HG03571 (cell line): ENCODE results near the gene SEMA3E.
"Not testable (repeated sequence)": the region's sequence is repeated elsewhere in the genome, so short reads cannot be mapped to it uniquely, and the experiment has no call there.

Experiments
- ATAC-seq: cut with Tn5 transposase; IDR thresholded peaks from one replicate; pipeline ENCODE4 v1.9.1; 2021; ENCODE audit not compliant: unreplicated experiment

SEMA3E gene

DNA sequence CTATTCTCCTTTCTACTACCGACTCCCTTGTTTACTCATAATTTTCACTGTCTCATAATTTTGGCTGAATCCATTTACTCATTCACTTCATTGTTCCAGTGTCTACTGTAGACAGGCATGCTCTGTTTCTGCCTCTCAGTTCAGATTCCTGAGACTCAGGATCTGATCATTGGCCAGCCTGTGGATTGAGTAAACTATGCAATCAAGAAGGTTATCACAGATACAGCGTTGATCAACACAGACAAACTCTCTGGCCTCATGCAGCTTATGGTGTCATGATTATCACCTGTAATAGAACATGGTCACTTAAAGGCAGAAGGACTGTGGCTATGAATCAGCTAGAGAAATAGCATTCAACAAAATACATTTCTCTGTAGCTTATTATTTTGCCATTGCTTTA is 86.0 kb downstream of the SEMA3E start:
- ATAC-seq, result no peak

DNA sequence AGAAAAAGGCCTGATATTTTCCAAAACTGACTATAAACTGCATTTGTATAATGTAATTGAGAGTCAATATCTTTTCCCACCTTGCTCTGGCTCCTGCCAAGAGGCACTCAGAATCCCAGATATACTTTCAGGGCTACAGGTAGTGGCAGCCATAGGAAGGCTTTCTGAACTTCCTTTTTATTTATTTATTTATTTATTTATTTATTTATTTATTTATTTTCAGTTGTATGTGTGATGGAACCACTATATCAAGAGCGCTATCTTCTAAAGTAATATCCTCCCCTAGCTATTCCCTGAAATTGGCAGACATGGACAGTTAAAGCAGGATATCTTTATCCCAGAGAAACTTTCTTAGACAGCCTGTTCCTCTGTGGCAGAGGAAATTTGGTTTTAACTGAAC is 86.7 kb downstream of the SEMA3E start:
- no peak for ATAC-seq

DNA sequence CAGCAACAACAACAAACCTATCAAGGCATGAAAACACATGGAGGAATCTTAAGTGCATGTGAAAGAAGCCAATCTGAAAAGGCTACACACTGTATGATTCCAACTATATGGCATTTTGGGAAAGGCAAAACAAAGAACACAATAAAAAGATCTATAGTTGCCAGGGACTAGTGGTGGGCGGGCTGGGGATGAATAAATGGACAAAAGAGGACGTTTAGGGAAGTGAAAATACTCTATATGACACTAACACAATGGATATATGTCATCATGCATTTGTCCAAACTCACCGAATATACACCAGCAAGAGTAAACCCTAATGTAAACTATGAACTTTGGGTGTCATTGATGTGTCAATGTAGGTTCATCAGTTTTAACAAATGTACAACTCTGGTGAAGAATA is 89.1 kb downstream of the SEMA3E start:
- ATAC-seq, result no peak

DNA sequence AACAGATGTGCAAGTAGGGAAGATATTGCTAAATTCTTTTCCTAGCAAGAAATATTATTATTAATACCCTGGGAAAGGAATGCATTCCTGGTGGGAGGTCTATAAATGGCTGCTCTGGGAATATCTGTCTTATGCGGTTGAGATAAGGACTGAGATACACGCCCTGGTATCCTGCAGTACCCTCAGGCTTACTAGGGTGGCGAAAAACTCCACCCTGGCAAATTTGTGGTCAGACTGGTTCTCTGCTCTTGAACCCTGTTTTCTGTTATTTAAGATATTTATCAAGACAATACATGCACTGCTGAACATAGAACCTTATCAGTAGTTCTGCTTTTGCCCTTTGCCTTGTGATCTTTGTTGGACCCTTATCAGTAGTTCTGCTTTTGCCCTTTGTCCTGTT is 96.4 kb downstream of the SEMA3E start:
- ATAC-seq, result not testable (repeated sequence)

DNA sequence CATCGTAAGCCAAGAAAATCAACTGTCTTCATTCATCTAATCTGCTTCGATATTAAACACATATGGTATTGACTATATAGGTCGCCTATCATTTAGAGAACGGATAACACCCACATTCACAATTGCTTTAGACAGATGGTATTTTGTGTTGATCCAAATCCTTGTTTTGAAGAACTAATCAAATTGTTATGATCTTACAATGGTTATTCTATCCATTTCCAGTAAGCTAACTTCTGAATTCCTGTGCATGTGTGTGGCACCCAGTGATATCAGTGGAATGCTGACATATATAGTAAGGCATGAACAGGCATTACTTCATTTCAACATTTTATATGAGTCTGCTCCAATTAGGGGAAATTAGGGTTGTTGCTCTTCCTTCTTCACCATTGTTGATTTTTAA is 98.8 kb downstream of the SEMA3E start:
- no peak for ATAC-seq

DNA sequence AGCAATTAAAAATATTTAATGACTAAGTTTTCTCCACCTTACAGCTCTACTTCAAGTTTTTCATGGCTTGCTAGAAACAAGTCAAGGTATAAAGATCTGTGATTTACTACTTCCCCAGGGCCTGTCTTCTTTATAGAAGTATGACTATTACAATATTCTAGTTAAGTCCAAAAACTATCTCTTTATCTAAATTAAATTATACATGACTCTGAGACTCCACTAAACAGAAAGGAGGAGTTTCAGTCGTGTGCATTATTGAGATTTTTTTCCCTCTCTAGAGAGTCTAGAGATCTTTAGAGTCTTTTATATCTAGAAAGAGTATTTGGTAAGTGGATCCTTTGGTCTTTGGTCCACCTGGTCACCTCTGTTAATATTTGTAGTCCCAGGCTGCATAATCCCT is 100.7 kb downstream of the SEMA3E start:
- no peak for ATAC-seq

DNA sequence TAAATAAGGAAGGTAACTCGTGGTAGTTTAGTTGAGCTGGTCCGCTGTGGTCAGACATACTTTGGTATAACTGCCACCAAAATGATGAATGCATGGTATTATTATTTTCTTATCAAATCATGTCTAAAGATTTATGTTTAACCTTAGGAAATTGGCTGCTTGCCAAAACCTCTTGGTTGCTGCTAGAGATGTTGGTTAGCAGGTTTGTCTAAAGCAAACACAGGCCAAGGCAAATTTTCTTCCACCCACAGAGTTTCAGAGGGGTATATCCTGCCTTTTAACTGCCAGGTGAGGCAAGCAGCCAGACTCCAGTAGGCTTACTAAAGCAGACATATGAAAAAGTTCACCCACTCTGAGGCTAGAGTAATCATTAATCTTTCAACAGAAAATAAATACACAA is 101.4 kb downstream of the SEMA3E start:
- no peak for ATAC-seq

DNA sequence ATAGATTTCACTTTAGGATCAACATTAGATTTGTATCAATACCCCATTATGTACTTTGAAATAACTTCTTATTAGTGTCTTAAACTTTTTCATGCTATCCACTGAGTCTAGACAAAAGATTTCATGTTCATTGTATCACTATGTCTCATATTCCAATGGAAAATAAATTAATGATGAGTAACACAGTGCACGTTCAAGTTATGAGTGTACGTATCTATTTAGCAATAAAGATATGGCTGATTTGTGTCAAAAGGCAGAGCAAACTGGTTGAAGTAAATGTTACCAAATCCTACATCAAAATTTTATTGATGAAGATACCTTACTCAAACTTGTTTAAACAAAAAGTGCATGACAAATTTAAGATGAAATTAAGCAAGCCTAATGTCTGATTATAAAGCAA is 102.4 kb downstream of the SEMA3E start:
- no peak for ATAC-seq

DNA sequence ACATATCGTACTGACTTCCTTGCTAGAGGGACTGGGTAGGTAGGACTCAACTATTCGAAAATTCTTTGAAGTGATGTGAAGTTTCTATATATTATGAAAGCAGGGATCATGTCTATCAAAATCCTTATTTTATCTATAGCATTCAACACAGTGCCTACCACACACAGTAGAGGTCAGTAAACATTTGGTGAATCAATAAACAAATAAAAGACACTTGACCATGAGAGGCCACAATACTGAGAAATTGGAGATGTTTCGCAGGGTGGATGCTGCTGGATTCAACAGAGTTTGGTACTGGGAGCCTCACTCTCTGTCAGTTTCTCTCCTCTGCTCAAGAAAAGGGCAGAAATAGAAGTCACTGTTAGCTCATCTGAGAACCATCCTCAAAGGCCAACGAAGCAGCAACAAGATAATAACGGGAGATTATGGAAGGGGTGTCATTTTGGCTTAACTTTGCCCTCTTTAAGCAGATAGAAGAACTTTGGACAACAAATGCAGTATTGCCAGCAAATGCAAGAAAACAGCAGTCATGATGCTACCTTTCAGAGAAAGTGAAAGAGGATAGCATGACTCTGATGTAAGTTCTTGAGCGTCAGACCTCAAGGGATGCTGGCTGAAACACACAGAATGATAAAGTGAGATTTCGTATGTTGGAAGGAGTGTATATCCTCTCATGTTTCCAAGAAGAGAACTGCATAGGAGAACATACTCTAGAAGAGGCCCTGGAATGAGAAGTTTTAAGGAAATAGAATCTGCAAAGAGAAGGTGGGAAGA is 107.6 kb downstream of the SEMA3E start:
- no peak for ATAC-seq

DNA sequence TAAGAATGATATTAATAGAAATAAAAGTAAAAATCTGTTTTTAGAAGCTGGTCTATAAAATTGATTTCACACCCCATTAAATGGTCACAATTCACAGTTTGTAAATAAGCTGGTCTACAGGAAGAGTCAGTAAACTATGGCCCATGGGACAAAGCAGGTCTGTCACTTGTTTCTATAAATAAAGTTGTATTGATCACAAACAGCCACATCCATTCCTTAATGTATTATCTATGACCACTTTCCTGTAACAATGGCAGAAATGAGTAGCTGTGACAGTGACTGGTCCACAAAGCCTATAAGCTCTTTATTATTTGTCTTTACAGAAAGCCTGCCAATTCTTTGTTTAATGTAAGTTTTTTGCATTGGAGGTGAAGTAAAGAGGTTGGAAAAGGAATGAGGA is 114.5 kb downstream of the SEMA3E start:
- ATAC-seq, result no peak

DNA sequence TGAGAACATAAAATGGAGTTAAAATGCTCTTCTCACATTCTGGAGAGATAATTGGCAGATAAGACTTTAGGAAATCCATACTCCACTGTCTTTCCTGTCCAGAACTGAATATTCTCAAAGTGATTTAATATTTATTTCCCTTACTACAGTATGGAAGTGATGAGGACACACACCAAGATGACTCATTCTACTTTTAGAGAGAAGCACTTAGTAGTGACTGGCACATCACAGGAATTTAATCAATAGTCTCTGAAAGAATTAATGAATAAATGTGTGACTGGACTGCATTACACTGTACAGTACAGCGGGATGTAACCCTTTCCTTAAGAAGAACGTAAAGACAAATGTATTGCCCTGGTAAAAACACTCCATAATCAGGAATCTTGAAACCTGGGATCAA is 116.7 kb downstream of the SEMA3E start:
- no peak for ATAC-seq

DNA sequence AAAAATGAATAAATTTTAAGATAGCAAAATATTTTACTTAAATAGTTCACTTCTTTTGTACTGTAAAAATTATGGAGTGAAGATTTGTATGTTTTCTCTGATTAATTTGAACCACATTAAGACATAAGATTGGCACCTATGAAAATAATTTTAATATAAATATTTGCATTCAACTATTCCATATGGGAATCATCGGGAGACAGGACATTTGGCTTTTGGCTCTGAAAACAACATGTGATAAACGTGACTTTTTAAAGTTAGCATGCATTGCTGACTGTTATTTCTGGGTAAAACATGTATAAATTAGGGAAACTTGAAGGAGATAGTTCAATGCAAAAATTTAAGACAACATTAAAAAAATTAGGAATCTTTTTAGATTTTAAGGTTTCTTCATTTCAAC is 117.2 kb downstream of the SEMA3E start:
- ATAC-seq, result no peak

DNA sequence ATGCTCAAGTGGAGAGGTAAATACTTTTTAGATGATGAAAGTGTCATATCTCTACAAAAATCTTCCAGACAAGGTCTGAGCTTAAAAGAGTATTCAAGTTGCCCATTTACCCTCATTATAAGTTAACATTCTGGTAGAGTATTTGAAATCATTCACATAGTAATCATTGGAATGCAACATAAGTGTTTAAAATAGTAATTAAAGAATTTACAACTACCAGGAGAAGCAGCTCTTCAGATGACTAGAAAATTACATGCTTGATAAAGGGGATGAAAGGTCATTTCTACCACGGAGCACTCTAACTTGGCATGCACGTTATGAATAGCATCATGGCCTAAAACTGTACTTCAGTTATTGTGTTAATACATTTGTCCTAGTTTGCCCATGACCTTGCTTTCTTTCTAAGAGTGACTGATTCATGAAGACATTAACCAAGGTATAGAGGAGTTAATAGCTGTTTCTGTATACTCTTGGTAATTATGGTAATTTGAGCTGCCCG is 120.0 kb downstream of the SEMA3E start:
- ATAC-seq, result no peak

DNA sequence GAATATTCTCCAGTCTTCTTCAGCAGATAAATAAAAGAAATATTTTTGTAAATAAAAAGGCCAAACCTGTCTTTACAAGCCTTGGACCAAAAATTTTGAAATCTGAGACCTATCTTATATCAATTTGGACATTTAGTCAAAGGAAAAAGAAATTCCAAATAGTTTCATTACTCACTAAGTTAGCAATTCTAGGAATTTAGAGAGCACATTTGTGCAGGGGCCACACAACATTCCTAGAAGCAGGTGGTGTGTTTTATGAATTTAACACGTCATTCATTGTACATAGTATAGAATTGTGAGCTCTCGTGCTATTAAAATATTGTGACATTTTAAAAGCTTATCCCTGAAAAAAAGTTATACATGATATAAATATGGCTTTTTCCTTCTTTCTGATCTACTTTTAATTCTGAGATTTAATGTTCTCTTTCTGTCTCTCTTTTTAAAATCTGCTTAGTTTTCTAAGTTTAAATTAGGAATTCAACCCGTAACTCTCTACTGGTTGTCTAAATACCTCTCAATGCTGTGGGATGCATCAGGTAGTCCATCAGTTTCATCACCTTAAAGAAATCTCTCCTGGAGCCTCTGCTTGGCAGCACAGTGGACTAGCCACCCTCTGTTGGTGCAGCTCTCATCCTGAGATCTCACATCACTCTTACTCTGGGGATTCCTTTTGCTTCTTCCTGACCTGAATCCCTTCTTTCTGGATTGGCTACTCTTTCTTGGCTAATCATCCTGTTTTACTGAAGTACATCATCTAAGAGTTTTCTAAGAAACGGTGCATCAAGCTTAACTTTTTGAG is 124.5 kb downstream of the SEMA3E start:
- ATAC-seq, result no peak

DNA sequence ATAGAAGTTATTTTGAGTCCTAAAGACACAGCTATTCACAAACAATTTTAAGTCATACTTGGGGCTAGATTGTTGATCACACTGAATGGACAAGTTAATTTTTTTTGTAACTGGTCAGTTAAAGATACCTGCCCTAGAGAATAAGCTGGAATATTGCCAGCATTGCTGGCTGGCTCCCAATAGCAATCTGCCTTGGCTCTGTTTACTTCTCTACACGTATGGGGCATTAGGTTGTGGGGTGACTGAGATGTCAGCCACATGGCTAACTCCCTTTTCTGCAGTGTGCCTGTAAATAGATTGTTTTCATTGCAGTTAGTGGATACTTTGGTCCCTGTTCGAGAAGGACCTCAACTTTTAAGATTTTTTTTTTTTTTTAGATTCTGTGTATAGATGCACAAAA is 128.2 kb downstream of the SEMA3E start:
- ATAC-seq, result no peak

DNA sequence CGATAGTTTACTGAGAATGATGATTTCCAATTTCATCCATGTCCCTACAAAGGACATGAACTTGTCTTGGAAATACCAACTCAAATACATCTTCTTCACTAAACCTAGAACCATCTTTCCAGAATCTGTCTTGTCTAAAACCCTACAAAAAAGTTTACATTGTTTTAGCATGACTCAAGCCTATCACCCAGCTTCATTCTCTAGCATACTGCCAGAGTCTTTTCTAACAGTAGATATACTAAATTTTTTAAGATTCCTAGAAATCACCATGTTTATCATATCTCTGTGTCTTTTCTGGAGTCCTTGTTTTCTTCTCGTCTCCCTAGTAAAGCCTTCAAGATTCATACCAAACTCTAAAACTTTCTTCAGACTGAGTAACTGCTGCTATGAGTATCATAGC is 129.7 kb downstream of the SEMA3E start:
- no peak for ATAC-seq

DNA sequence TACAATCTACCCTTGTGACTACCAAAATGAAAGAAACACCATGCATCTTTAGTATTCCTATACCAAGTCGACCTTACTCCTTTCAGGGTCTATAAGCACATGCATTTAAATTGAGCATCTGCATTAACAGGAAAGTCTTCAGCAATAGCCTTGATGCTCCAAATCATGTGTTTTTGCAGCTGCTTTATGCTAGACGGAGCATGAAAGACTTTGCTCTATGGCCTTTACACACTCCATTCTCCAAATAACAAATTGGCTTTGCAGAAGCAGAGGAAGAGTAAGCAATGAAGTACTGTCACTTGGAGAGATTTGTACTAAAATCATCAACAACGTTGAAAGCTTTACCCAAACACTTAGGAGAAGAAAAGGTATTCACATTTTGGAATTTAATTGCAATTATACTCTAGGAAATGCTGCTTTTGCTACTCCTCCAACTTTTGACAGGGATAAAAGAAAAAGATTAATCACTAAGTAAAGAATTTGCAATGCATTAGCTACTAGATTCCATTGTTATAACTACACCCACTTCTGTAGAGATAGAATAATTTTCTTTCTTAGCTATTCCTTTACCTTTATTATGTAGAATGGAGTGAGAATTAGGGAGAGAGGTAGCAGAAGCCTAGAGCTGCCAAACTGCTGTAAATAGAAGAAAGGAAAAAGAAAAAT is 131.8 kb downstream of the SEMA3E start:
- ATAC-seq, result no peak

DNA sequence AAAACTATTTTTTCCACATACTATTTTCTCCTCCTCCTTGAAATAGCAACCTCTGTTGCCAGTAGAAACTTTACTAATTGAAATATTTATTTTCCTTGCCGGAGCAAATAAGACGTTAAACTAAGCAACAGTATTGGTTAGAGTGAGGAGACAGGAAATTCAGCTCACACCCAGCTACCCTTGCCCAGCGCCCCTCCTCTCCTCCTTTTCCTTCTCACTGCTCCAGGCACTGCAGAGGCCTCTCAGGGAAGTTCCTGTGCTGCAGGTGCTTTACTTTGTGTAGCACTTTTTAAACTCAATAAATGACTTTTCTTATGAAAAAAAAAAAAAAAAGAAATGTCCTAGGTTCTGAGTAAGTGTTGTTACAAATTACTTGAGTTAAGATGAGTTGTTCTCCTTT is 134.0 kb downstream of the SEMA3E start:
- no peak for ATAC-seq

DNA sequence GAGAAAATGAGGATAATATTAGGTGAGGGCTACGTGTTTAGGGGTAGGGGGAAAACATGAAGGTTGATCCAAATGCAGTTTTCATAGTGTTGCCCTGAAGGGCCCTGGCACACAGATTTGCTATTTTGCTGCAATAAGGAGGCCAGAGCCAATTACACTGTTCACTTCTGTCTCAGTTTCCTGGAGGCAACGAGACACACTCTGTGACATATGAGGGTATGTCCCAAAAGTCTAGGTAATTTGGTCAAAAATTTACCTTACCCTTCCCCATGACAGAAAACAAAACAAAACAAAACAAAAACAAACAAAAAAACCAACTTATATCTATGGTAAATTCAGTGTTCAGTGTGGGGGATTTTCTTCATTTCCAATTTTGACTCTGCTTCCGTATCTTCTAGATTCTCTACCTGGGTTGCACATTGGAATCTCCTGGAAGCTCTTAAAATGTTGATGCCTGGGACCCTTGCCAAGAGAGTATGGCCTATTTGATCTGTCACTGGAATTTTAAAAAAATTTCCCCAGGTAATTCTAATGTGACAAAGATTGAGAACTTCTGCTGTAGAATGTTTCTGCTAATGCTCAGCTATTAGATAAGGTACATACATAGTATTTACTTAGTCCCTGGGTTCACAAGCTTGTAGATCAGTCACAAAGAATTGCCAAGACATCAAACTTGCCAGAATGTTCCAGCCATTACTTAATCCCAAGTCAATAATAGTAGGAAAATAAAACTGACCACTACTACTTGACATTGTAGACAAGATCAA is 139.5 kb downstream of the SEMA3E start:
- no peak for ATAC-seq

DNA sequence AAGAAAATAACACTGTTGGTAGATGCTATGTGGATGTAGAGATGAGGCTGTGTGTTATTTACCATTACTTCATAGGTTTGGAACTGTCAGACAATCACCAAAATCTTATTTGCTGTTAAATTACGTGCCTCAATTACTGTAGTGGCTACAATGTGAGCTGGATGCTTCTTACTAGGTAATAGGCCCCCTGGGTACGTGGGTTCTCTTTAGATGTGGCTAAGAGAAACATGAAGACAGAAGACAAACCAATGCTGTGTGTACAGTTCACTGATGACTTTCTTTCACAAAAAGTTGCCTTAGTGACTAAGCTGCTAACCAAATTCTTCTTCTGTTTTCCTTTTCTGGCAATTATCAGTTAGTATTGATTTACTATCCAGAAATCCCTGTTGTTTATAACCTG is 144.6 kb downstream of the SEMA3E start:
- no peak for ATAC-seq

DNA sequence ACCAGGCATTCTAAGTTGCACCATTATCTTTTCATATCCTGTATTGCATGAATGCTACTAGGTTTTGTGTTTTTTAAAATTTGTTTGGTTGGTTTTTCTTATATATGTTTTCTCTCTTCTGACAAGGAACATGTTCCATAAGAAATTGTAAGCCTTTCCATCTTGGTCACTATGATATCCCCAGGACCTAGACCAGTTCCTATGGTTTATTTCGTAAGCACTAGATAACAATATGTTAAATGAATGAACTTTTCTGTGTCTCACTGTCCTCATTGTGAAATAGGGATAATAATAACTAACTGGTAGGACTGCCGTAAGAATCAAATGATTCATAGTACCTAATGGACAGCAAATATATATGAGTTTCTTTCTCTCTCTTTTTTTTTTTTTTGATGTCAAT is 146.3 kb downstream of the SEMA3E start:
- ATAC-seq, result no peak
